HepG2 (cell line): ENCODE data around the gene CENPK. TPM values are rescaled to one million over a fixed set of nuclear protein-coding genes. Genes with fewer than 3 reads are reported as not detected.

ENCODE experiments used
- CHCHD3 ChIP-seq: sonication (generic); formaldehyde crosslinking; IDR thresholded peaks from 2 replicates; pipeline ENCODE4 v1.8.0; 2022; ENCODE audit warnings: mild to moderate bottlenecking, missing genetic modification reagents, moderate library complexity
- GLMP ChIP-seq: sonication (generic); formaldehyde crosslinking; IDR thresholded peaks from 2 replicates; pipeline ENCODE4 v1.9.0; 2021; ENCODE audit warnings: missing genetic modification reagents, mild to moderate bottlenecking, borderline replicate concordance
- HMGXB4 ChIP-seq, 2 experiments: sonication (generic) in 1 of 2; formaldehyde crosslinking in 1 of 2; IDR thresholded peaks; 2 replicates each; pipeline versions ENCODE4 v1.4.0 to v1.6.1; 2018 to 2020; ENCODE audit warnings: missing genetic modification reagents in 2 of 2, borderline replicate concordance in 1 of 2, low read depth in 1 of 2, mild to moderate bottlenecking in 1 of 2, missing biosample characterization in 1 of 2
- HNRNPH1 ChIP-seq: fragments of 200-400 bp; formaldehyde crosslinking; optimal IDR thresholded peaks from 2 replicates; pipeline ENCODE3; 2017; ENCODE audit warnings: mild to moderate bottlenecking, low read depth, low read length
- IKZF4 ChIP-seq: sonication (generic); formaldehyde crosslinking; IDR thresholded peaks from 2 replicates; pipeline ENCODE4 v1.5.1; 2020; ENCODE audit warnings: borderline replicate concordance, mild to moderate bottlenecking, low read depth, missing genetic modification reagents; ENCODE audit errors: not compliant biosample characterization
- MBD4 ChIP-seq: IDR thresholded peaks from 2 replicates; pipeline ENCODE4 v1.6.1; 2012; ENCODE audit warnings: low read length, inconsistent platforms, borderline replicate concordance
- MIER3 ChIP-seq: IDR thresholded peaks from 2 replicates; pipeline ENCODE4 v1.6.1; 2016; ENCODE audit warnings: missing compliant biosample characterization, borderline replicate concordance
- MTF1 ChIP-seq: sonication (generic); formaldehyde crosslinking; IDR thresholded peaks from 2 replicates; pipeline ENCODE4 v1.5.0; 2020; ENCODE audit warnings: missing genetic modification reagents
- NRL ChIP-seq: sonication (generic); formaldehyde crosslinking; IDR thresholded peaks from 2 replicates; pipeline ENCODE4 v1.5.0; 2020; ENCODE audit warnings: missing genetic modification reagents, mild to moderate bottlenecking, moderate library complexity, borderline replicate concordance
- SETDB1 ChIP-seq: sonication (generic); formaldehyde crosslinking; IDR thresholded peaks from 2 replicates; pipeline ENCODE4 v1.5.1; 2020; ENCODE audit warnings: missing genetic modification reagents, mild to moderate bottlenecking, borderline replicate concordance
- SNAI1 ChIP-seq: sonication (generic); formaldehyde crosslinking; IDR thresholded peaks from 2 replicates; pipeline ENCODE4 v1.5.0; 2020; ENCODE audit warnings: mild to moderate bottlenecking, missing genetic modification reagents, borderline replicate concordance
- TRAFD1 ChIP-seq: sonication (generic); formaldehyde crosslinking; IDR thresholded peaks from 2 replicates; pipeline ENCODE4 v1.5.1; 2020; ENCODE audit warnings: missing genetic modification reagents, mild to moderate bottlenecking, borderline replicate concordance
- XRCC5 ChIP-seq: fragments of 200-400 bp; formaldehyde crosslinking; optimal IDR thresholded peaks from 2 replicates; pipeline ENCODE3; 2017; ENCODE audit warnings: mild to moderate bottlenecking, low read length
- ZBTB42 ChIP-seq: sonication (generic); formaldehyde crosslinking; IDR thresholded peaks from 2 replicates; pipeline ENCODE4 v1.5.0; 2020; ENCODE audit warnings: mild to moderate bottlenecking, missing genetic modification reagents
- ZNF10 ChIP-seq: sonication (generic); formaldehyde crosslinking; IDR thresholded peaks from 2 replicates; pipeline ENCODE4 v1.4.0; 2020; ENCODE audit warnings: mild to moderate bottlenecking, low read depth, missing genetic modification reagents, borderline replicate concordance
- ZNF414 ChIP-seq: sonication (generic); formaldehyde crosslinking; IDR thresholded peaks from 2 replicates; pipeline ENCODE4 v1.5.0; 2020; ENCODE audit warnings: missing genetic modification reagents
- ZNF547 ChIP-seq: sonication (generic); formaldehyde crosslinking; IDR thresholded peaks from 2 replicates; pipeline ENCODE4 v1.5.1; 2020; ENCODE audit warnings: mild to moderate bottlenecking, missing genetic modification reagents
- ZNF569 ChIP-seq: sonication (generic); formaldehyde crosslinking; IDR thresholded peaks from 2 replicates; pipeline ENCODE4 v1.5.0; 2020; ENCODE audit warnings: mild to moderate bottlenecking, missing genetic modification reagents, moderate library complexity, borderline replicate concordance
- ZNF572 ChIP-seq: sonication (generic); formaldehyde crosslinking; IDR thresholded peaks from 2 replicates; pipeline ENCODE4 v1.5.1; 2020; ENCODE audit warnings: mild to moderate bottlenecking, missing genetic modification reagents
- ZNF580 ChIP-seq: IDR thresholded peaks from 2 replicates; pipeline ENCODE4 v1.6.1; 2016; ENCODE audit warnings: low read depth, borderline replicate concordance
- ZNF83 ChIP-seq: sonication (generic); formaldehyde crosslinking; IDR thresholded peaks from 2 replicates; pipeline ENCODE4 v1.4.0; 2020; ENCODE audit warnings: missing genetic modification reagents, mild to moderate bottlenecking, borderline replicate concordance
- ZSCAN22 ChIP-seq: sonication (generic); formaldehyde crosslinking; IDR thresholded peaks from 2 replicates; pipeline ENCODE4 v1.4.0; 2020; ENCODE audit warnings: mild to moderate bottlenecking, missing genetic modification reagents
- polyA plus RNA-seq, 8 experiments: library from polyadenylated mRNA; depleted of rRNA in 3 of 8; stranded (reverse) in 7 of 8; unstranded in 1 of 8; fragments of >200 nt; fragmentation: Illumina TruSeq in 4 of 8; extraction: Trizol in 4 of 8; gene quantifications; 2 replicates each; pipeline versions ENCODE4 v1.2.1 to v1.2.3, GENCODE V29; 2011 to 2016; ENCODE audit warnings: low read depth in 4 of 8, missing spikeins in 1 of 8, mixed read lengths in 1 of 8; ENCODE audit not compliant: insufficient read depth in 1 of 8
- total RNA-seq, 5 experiments: library from RNA; depleted of rRNA; stranded (reverse); fragments of >200 nt; fragmentation: Illumina TruSeq; extraction: Trizol; gene quantifications; 2 replicates each; pipeline ENCODE4 v1.2.3, GENCODE V29; 2016; ENCODE audit warnings: low read depth in 1 of 5

Gene CENPK
- total and polyA plus RNA-seq, 2 of the 13 experiments (the other 11 are each of a cell fraction or from before 2014, with no cell fraction given), result 14.3 to 54.4 TPM

- TF ChIP-seq NRL (CRISPR knock-in tag) (no peak; the same call in 1 of the 2 replicates), ZNF10 (CRISPR knock-in tag) (no peak), ZSCAN22 (CRISPR knock-in tag) (no peak), CHCHD3 (CRISPR knock-in tag) (peak; percentile 19; the same call in 1 of the 2 replicates), ZNF569 (CRISPR knock-in tag) (no peak), TRAFD1 (CRISPR knock-in tag) (no peak), XRCC5 (peak; percentile 61), ZNF83 (CRISPR knock-in tag) (peak; percentile 39; the same call in 1 of the 2 replicates), MIER3 (no peak), GLMP (no peak), SNAI1 (CRISPR knock-in tag) (no peak), IKZF4 (peak; percentile 29), ZNF572 (CRISPR knock-in tag) (no peak), HNRNPH1 (no peak), ZNF547 (no peak), SETDB1 (CRISPR knock-in tag) (no peak), MTF1 (CRISPR knock-in tag) (no peak), ZNF414 (no peak; the same call in 1 of the 2 replicates), ZBTB42 (0 out of 2 replicates have a peak, but pooled peaks have one; percentile 55), ZNF580 (CRISPR knock-in tag) (peak; percentile 74; the same call in 1 of the 2 replicates), HMGXB4 (CRISPR knock-in tag; IDR thresholded peaks at IDR 0.05; ENCODE audit: borderline replicate concordance in 1 of 2, low read depth in 1 of 2) (peak; percentile 66 to 73; a peak in 3 of 4 replicates), MBD4 (no peak)
Observed at GRCh38 chr5:65562731-65563701, at the start of gene CENPK, which contains the start of gene PPWD1 (continued).
